OCI-LY7 (cell line): ENCODE measurements around the gene TAOK1. TPM values are rescaled to one million over a fixed set of nuclear protein-coding genes. Genes with fewer than 3 reads are reported as not detected.

ENCODE experiments used
- BruUV-seq: library from RNA; stranded (reverse); fragments of 400-500 nt; replicated peaks from 2 replicates; lab custom pipeline; 2021; lab: Mats Ljungman, UMichigan
- CTCF ChIA-PET: fragments of 300-600 bp; sonication (Branson Sonifier 250); formaldehyde crosslinking; loops from one replicate; lab custom pipeline; 2022; ENCODE audit warnings: antibody characterized with exemption; ENCODE audit not compliant: unreplicated experiment; lab: Charles Lee
- POLR2A ChIA-PET: fragments of 300-600 bp; sonication (Branson Sonifier 250); formaldehyde crosslinking; loops from one replicate; lab custom pipeline; 2022; ENCODE audit warnings: antibody characterized with exemption; lab: Charles Lee
- DNase-seq: peaks from one replicate; pipeline ENCODE4 v3.0.0-alpha.2; 2015; ENCODE audit warnings: low spot score
- H2AFZ ChIP-seq: fragments of 200-600 bp; sonication (generic), shearing (Covaris generic); 2 replicates; pipeline ENCODE4 v1.6.1; 2014; ENCODE audit warnings: mild to moderate bottlenecking, antibody characterized with exemption, low read length, moderate library complexity
- H3K27ac ChIP-seq: fragments of 200-600 bp; sonication (generic); 2 replicates; pipeline ENCODE4 v1.5.1; 2014; ENCODE audit warnings: mixed run types, low read depth, mild to moderate bottlenecking, moderate library complexity, low read length, inconsistent platforms; ENCODE audit not compliant: poor library complexity, severe bottlenecking
- H3K36me3 ChIP-seq: fragments of 200-600 bp; sonication (generic); 2 replicates; pipeline ENCODE4 v1.6.1; 2014; ENCODE audit warnings: mild to moderate bottlenecking, antibody characterized with exemption, low read length, moderate library complexity, mixed read lengths; ENCODE audit not compliant: insufficient read depth
- H3K4me1 ChIP-seq: fragments of 200-600 bp; sonication (generic); 2 replicates; pipeline ENCODE4 v1.5.1; 2014; ENCODE audit warnings: mild to moderate bottlenecking, low read length; ENCODE audit not compliant: insufficient read depth, poor library complexity, severe bottlenecking
- H3K4me2 ChIP-seq: fragments of 200-600 bp; sonication (generic); 2 replicates; pipeline ENCODE4 v1.6.1; 2014; ENCODE audit warnings: mild to moderate bottlenecking, low read length
- H3K4me3 ChIP-seq: fragments of 200-600 bp; sonication (generic); 2 replicates; pipeline ENCODE4 v1.5.1; 2014; ENCODE audit warnings: mild to moderate bottlenecking, low read depth, low read length; ENCODE audit not compliant: poor library complexity, severe bottlenecking
- H3K79me2 ChIP-seq: fragments of 200-600 bp; sonication (generic); 2 replicates; pipeline ENCODE4 v1.6.1; 2016; ENCODE audit warnings: low read depth, mild to moderate bottlenecking, low read length, moderate library complexity, mixed read lengths; ENCODE audit not compliant: insufficient read depth
- H3K9me2 ChIP-seq: fragments of 200-600 bp; sonication (generic); 2 replicates; pipeline ENCODE4 v1.6.1; 2016; ENCODE audit warnings: mild to moderate bottlenecking, low read length, mixed read lengths; ENCODE audit not compliant: insufficient read depth
- H3K9me3 ChIP-seq: fragments of 200-600 bp; sonication (generic); 2 replicates; pipeline ENCODE4 v1.6.1; 2014; ENCODE audit warnings: mild to moderate bottlenecking, mixed run types, low read length, mixed read lengths
- H4K20me1 ChIP-seq: fragments of 200-600 bp; sonication (generic); 2 replicates; pipeline ENCODE4 v1.6.1; 2014; ENCODE audit warnings: mild to moderate bottlenecking, antibody characterized with exemption, low read length, moderate library complexity, mixed read lengths; ENCODE audit not compliant: insufficient read depth
- EZH2phosphoT487 ChIP-seq: fragments of 200-600 bp; sonication (generic); IDR thresholded peaks from 2 replicates; pipeline ENCODE4 v1.6.1; 2018; ENCODE audit warnings: low read depth, borderline replicate concordance, mild to moderate bottlenecking, mixed run types, antibody characterized with exemption, low read length, moderate library complexity, mixed read lengths
- intact Hi-C: fragments of 100-400 bp; cut with micrococcal nuclease; formaldehyde crosslinking; loops from one replicate; pipeline ENCODE4 v1.10.0; 2022; ENCODE audit not compliant: unreplicated experiment
- total RNA-seq, 2 experiments: library from RNA; depleted of rRNA in 1 of 2; stranded (reverse); fragments of >200 nt in 1 of 2; shearing (Covaris generic) in 1 of 2; gene quantifications; 2 replicates each; pipeline ENCODE4 v1.2.3, GENCODE V29; 2014 to 2022
- TF ChIP-seq, protein P1 (sequence below): fragments of 200-600 bp; sonication (generic); conservative IDR thresholded peaks from 2 replicates; pipeline ENCODE4 v1.5.1; 2014; ENCODE audit warnings: mild to moderate bottlenecking, antibody characterized with exemption, low read length, moderate library complexity, mixed read lengths

The TAOK1 gene
- total RNA-seq, 2 experiments from 2014 or later: 30.4 to 46.8 TPM

DNA sequence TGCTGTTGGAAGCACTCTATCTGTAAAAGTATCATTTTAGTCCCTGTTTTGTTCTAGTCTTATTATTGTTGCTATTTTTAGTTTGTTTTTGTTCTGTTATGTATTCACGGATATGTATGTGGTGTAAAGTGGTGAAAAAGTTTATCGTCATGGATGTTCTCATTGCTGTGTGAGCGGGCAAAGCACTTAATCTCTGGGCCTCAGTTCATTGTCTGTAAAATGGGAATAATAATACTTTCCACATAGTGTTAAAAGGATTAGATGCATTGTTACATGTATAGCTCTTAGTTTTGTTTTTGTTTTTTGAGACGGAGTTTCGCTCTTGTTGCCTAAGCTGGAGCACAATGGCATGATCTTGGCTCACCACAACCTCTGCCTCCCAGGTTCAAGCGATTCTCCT is 19.8 kb downstream of the TAOK1 start:
- H3K4me1 ChIP-seq: no peaks in the 10 kb centered on the region
- TF ChIP-seq, protein P1, sequence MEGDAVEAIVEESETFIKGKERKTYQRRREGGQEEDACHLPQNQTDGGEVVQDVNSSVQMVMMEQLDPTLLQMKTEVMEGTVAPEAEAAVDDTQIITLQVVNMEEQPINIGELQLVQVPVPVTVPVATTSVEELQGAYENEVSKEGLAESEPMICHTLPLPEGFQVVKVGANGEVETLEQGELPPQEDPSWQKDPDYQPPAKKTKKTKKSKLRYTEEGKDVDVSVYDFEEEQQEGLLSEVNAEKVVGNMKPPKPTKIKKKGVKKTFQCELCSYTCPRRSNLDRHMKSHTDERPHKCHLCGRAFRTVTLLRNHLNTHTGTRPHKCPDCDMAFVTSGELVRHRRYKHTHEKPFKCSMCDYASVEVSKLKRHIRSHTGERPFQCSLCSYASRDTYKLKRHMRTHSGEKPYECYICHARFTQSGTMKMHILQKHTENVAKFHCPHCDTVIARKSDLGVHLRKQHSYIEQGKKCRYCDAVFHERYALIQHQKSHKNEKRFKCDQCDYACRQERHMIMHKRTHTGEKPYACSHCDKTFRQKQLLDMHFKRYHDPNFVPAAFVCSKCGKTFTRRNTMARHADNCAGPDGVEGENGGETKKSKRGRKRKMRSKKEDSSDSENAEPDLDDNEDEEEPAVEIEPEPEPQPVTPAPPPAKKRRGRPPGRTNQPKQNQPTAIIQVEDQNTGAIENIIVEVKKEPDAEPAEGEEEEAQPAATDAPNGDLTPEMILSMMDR: no peak
- no peak for TF ChIP-seq EZH2phosphoT487
- 0 out of 2 replicates have a peak, but pooled peaks cover 9% of the 10 kb centered on the region for H4K20me1 ChIP-seq
- no peak overlapping the region for H3K27ac ChIP-seq
- DNase-seq: no peak
- no peak overlapping the region for H3K4me2 ChIP-seq
- intact Hi-C loops: no loop called here
- ChIA-PET POLR2A (interaction anchor here (0.8 to 1.2 kb wide), 2 partner anchors 7 to 38 kb away, joined by 3 read pairs; no protein-coding TSS in a partner anchor), CTCF (no interaction called here)
- peaks cover 42% of the 10 kb centered on the region for H3K36me3 ChIP-seq
- BruUV-seq: TSS peak; percentile 25
- H2AFZ ChIP-seq: no peak overlapping the region
- no peaks in the 10 kb centered on the region for H3K9me3 ChIP-seq
- no peak overlapping the region for H3K4me3 ChIP-seq
- no peaks in the 10 kb centered on the region for H3K9me2 ChIP-seq
- H3K79me2 ChIP-seq: peaks cover 82% of the 10 kb centered on the region

DNA sequence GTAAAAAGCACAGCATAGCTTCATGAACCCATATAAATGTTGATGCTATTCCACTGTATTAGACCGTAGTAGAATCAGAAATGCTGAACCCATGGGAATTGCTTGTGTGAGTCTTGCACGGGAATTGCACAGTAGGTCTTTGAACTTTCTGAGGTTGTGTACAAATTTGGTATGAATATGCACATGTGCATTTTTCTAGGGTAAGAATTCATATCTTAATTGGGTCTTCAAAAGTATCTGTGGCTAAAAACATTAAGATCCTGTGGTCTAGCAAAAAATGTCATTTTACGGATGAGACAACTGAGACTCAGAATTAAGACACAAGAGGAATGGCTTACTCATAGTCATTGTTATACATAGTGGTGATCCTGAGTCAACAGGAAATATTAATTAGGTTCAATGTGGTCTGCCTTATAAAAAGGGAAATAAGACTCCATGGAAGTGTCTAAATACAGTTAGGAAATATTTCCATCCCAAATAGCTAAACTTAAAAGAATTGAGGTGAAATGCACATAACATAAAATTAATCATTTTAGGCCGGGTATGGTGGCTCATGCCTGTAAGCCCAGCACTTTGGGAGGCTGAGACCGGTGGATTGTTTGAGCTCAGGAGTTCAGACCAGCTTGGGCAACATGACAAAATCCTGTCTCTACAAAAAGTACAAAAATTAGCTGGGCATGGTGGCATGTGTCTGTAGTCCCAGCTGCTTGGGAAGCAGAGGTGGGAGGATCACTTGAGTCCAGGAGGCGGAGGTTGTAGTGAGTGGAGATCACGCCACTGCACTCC is 22.8 kb downstream of the TAOK1 start:
- Histone ChIP-seq H2AFZ (no peak overlapping the region), H4K20me1 (peaks cover 9% of the 10 kb centered on the region; the same call in 1 of the 2 replicates), H3K9me2 (no peaks in the 10 kb centered on the region), H3K27ac (no peak overlapping the region), H3K36me3 (peaks cover 18% of the 10 kb centered on the region; the same call in 1 of the 2 replicates), H3K4me3 (no peak overlapping the region), H3K4me2 (no peak overlapping the region), H3K79me2 (peaks cover 85% of the 10 kb centered on the region), H3K9me3 (no peaks in the 10 kb centered on the region), H3K4me1 (no peaks in the 10 kb centered on the region)
- DNase-seq: no peak
- no peak for TF ChIP-seq EZH2phosphoT487
- no TSS peak for BruUV-seq
- intact Hi-C loops: no loop called here
- ChIA-PET CTCF (no interaction called here), POLR2A (interaction anchor here (0.6 kb wide), 1 partner anchor 33 kb away, joined by 3 read pairs; no protein-coding TSS in a partner anchor)

- no peaks in the 10 kb centered on the region for H3K9me2 ChIP-seq
- H2AFZ ChIP-seq: no peak overlapping the region
- DNase-seq: no peak
- POLR2A ChIA-PET: interaction anchor here (0.5 kb wide), 1 partner anchor 24 kb away, joined by 3 read pairs; no protein-coding TSS in a partner anchor
- H3K4me2 ChIP-seq: no peak overlapping the region
- peaks cover 91% of the 10 kb centered on the region for H3K79me2 ChIP-seq
- H4K20me1 ChIP-seq: no peaks in the 10 kb centered on the region; the same call in 1 of the 2 replicates
- H3K36me3 ChIP-seq: peaks cover 26% of the 10 kb centered on the region
- no peak overlapping the region for H3K4me3 ChIP-seq
- H3K27ac ChIP-seq: no peak overlapping the region
- H3K9me3 ChIP-seq: no peaks in the 10 kb centered on the region
- CTCF ChIA-PET: no interaction called here
- intact Hi-C loops: no loop called here
- H3K4me1 ChIP-seq: no peaks in the 10 kb centered on the region
- TF ChIP-seq, protein P1: no peak
- no peak for TF ChIP-seq EZH2phosphoT487
- BruUV-seq: no TSS peak
Measured at GRCh38 chr17:29420128-29420527, 30.0 kb downstream of the TAOK1 start.
